VCaP (cell line): ENCODE measurements around the gene PARD6A.
"Not testable (repeated sequence)": the region's sequence is repeated elsewhere in the genome, so short reads cannot be mapped to it uniquely, and the experiment has no call there.

Source experiments
- H3K27ac ChIP-seq: fragments of 450-650 bp; 2 replicates; pipeline ENCODE4 v1.5.1; 2017
- CTCF ChIP-seq: fragments of 450-650 bp; conservative IDR thresholded peaks from 2 replicates; pipeline ENCODE4 v1.5.1; 2017; ENCODE audit warnings: mild to moderate bottlenecking, moderate library complexity

PARD6A gene

GRCh38 chr16:67685388-67686112, 24.8 kb downstream of the PARD6A start:
- TF ChIP-seq CTCF = no peak
- H3K27ac ChIP-seq = no peak overlapping the region

- not testable (repeated sequence) for H3K27ac ChIP-seq
These were observed 32.9 kb downstream of the PARD6A start for GRCh38 chr16:67693517-67694285.

- H3K27ac ChIP-seq = no peak overlapping the region
- TF ChIP-seq CTCF = no peak
These were observed 33.9 kb downstream of the PARD6A start for GRCh38 chr16:67694611-67695010.

DNA sequence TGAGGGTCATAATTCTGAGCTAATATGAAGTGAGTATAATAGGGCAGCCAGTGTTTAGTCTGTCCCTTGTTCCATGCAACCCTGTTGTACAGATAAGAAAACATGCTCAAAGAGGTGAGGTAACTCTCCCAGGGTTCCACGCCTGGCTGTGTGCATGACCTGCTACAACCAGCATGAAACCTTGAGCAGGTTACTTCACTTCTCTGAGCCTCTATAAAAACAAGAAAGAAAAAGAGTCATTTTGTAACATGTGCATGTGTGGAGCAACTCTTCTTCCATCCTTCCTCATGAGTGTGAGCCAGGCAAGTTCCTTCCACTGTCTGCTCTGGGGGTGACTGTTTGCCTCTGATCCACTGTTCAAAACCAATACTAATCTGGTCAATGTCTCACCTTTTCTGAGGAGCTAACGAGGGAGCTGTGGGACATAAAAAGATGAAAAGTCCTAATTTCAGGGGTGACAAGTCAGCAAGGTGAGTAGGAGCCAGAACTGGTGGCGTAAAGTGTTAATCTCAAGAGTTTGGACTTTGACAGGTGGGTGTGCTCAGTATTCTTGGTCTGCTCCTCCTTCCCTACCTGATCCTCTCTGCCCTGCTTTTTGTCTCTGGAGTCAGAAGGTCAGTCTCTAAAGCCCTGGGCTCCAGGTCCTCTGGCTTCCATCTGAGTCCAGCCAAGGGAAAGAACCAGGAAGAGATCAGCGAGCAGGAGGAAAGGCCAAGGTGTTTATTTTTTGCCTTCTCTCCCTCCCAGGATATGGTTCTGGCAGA, 36.8 kb downstream of the PARD6A start:
- H3K27ac ChIP-seq = no peak overlapping the region
- TF ChIP-seq CTCF = no peak

GRCh38 chr16:67699265-67699664, 38.5 kb downstream of the PARD6A start:
- TF ChIP-seq CTCF = no peak
- H3K27ac ChIP-seq = no peak overlapping the region

GRCh38 chr16:67701420-67701819, 40.7 kb downstream of the PARD6A start:
- no peak overlapping the region for H3K27ac ChIP-seq
- TF ChIP-seq CTCF = no peak

- H3K27ac ChIP-seq = no peak overlapping the region
- no peak for TF ChIP-seq CTCF
These were observed 41.4 kb downstream of the PARD6A start for GRCh38 chr16:67702130-67702529.
